ENCODE results near the gene CTR9.

The CTR9 gene

GRCh38 chr11:10743354-10744000 is 7.6 kb upstream of the CTR9 start:
- DNase-seq = peak; percentile 10 to 14

- no peak for DNase-seq
These were observed 6.8 kb upstream of the CTR9 start for GRCh38 chr11:10744206-10744605.

- no peak for DNase-seq
These were observed 4.2 kb upstream of the CTR9 start for GRCh38 chr11:10746871-10747270.

- DNase-seq = no peak
These were observed 3.3 kb upstream of the CTR9 start for GRCh38 chr11:10747733-10748132.

GRCh38 chr11:10749476-10749875 is 1.6 kb upstream of the CTR9 start:
- no peak for DNase-seq

- DNase-seq = peak; percentile 25 to 35
These were observed 515 bp downstream of the CTR9 start for GRCh38 chr11:10751581-10751940.

- no peak for DNase-seq
These were observed 1.0 kb downstream of the CTR9 start for GRCh38 chr11:10752061-10752460.

GRCh38 chr11:10752486-10752885 is 1.4 kb downstream of the CTR9 start:
- DNase-seq = no peak

GRCh38 chr11:10758957-10759356 is 7.9 kb downstream of the CTR9 start:
- peak; percentile 71 to 88 for DNase-seq

GRCh38 chr11:10761085-10761698 is 10.1 kb downstream of the CTR9 start:
- DNase-seq = no peak

- DNase-seq = peak; percentile 58 to 63
These were observed 11.1 kb downstream of the CTR9 start for GRCh38 chr11:10762185-10762584.

- DNase-seq = no peak
These were observed 11.9 kb downstream of the CTR9 start for GRCh38 chr11:10762913-10763421.

GRCh38 chr11:10763766-10764165 is 12.7 kb downstream of the CTR9 start:
- no peak for DNase-seq

GRCh38 chr11:10764412-10764811 is 13.4 kb downstream of the CTR9 start:
- DNase-seq = no peak

GRCh38 chr11:10770626-10771254 is 19.7 kb downstream of the CTR9 start:
- peak; percentile 23 to 38 for DNase-seq

- no peak for DNase-seq
These were observed 20.4 kb downstream of the CTR9 start for GRCh38 chr11:10771457-10771856.

GRCh38 chr11:10774811-10775210 is 23.8 kb downstream of the CTR9 start:
- DNase-seq = no peak

GRCh38 chr11:10777393-10777793 is 26.3 kb downstream of the CTR9 start:
- DNase-seq = peak in 1 of 2 experiments; percentile 16

- DNase-seq = peak; percentile 89 to 92
These were observed 26.8 kb downstream of the CTR9 start for GRCh38 chr11:10777806-10778205.

GRCh38 chr11:10778217-10778970 is 27.3 kb downstream of the CTR9 start:
- DNase-seq = no peak

- DNase-seq = no peak
These were observed 28.0 kb downstream of the CTR9 start for GRCh38 chr11:10779086-10779485.

- DNase-seq = no peak
These were observed 29.0 kb downstream of the CTR9 start for GRCh38 chr11:10780040-10780439.

Data from Kasumi-1 (cell line).